ENCODE results near the gene FBXO31. TPM values are rescaled to one million over a fixed set of nuclear protein-coding genes. Genes with fewer than 3 reads are reported as not detected.

Gene FBXO31
- total RNA-seq, 6 donors from 2014 or later = 15.9 to 103 (median 31.4) TPM

DNA sequence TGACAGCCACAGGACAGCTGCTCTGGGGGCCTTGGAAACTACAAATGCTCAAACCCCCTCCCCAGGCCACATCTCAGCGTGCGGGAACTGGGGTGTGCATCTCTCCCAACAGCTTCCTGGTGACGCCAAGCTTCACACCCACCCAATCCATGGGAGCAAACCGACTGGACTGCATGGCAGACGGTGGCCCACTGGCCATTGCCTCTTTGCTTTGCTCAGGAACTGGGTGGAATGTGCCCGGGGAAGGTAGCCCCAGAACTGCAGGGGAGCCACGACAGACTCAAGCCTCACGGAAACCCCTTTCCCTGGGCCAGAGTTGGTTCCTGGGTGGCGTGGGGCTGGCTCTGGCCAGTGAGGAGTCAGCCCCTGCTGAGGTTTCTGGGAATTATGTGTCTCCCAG lies 61.2 kb downstream of the FBXO31 start:
- Histone ChIP-seq H3K9me3 (no peaks in the 10 kb centered on the region), H3K27ac (no peak overlapping the region), H3K4me1 (peaks cover 9 to 20% (median 17%) of the 10 kb centered on the region in 4 donors), H3K36me3 (no peaks in the 10 kb centered on the region), H3K27me3 (no peaks in the 10 kb centered on the region), H3K4me3 (no peak overlapping the region)
- DNase-seq = peak in 1 of 2 donors; percentile 33
- whole genome bisulfite sequencing, 2 donors = 97 to 100% methylated on average over 4 to 9 of the region's 9 CpGs
- ATAC-seq (ENCODE audit: low FRiP score in 2 of 2) = no peak
- TF ChIP-seq, protein P1, sequence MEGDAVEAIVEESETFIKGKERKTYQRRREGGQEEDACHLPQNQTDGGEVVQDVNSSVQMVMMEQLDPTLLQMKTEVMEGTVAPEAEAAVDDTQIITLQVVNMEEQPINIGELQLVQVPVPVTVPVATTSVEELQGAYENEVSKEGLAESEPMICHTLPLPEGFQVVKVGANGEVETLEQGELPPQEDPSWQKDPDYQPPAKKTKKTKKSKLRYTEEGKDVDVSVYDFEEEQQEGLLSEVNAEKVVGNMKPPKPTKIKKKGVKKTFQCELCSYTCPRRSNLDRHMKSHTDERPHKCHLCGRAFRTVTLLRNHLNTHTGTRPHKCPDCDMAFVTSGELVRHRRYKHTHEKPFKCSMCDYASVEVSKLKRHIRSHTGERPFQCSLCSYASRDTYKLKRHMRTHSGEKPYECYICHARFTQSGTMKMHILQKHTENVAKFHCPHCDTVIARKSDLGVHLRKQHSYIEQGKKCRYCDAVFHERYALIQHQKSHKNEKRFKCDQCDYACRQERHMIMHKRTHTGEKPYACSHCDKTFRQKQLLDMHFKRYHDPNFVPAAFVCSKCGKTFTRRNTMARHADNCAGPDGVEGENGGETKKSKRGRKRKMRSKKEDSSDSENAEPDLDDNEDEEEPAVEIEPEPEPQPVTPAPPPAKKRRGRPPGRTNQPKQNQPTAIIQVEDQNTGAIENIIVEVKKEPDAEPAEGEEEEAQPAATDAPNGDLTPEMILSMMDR (IDR thresholded peaks at IDR 0.05) = no peak
- TF ChIP-seq EP300 (IDR thresholded peaks at IDR 0.05) = no peak
- no peak for TF ChIP-seq POLR2A (IDR thresholded peaks at IDR 0.05)
- TF ChIP-seq POLR2AphosphoS5 (IDR thresholded peaks at IDR 0.05) = no peak

DNA sequence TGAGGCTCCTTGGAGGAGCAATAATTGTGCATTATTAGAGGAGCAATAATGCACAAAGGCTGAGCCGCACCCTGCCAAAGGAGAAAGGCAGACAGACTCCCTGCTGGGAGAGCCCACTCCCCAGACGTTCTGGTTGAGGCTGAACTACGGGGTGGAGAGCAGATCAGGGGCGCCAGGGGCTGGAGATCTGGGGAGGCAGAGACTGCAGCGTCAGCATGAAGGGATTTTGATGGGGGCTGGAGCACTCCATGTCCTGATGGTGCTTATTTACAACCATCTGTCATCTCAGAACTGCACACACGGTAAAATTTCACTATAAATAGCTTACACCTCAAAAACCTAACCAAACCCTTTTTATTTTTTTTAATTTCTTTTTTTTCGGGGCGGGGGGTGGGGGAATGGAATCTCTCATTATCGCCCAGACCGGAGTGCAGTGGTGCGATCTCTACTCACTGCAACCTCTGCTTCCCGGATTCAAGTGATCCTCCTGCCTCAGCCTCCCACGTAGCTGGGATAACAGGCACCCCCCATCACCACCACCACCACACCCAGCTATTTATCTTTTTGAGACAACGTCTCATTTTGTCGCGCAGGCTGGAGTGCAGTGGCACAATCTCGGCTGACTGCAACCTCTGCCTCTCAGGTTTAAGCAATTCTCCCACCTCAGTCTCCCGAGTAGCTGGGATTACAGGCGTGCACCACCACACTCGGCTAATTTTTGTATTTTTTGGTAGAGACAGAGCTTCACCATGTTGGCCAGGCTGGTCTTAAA lies 62.1 kb downstream of the FBXO31 start:
- H3K9me3 ChIP-seq = no peaks in the 10 kb centered on the region
- no peaks in the 10 kb centered on the region for H3K27me3 ChIP-seq
- TF ChIP-seq EP300 (IDR thresholded peaks at IDR 0.05) (no peak), POLR2AphosphoS5 (IDR thresholded peaks at IDR 0.05) (no peak), POLR2A (IDR thresholded peaks at IDR 0.05) (no peak)
- TF ChIP-seq, protein P1 (IDR thresholded peaks at IDR 0.05) = no peak
- no peaks in the 10 kb centered on the region for H3K36me3 ChIP-seq
- no peak overlapping the region for H3K4me3 ChIP-seq
- H3K27ac ChIP-seq = no peak overlapping the region
- ATAC-seq (ENCODE audit: low FRiP score in 2 of 2) (no peak), DNase-seq (no peak)
- 85 to 89% methylated on average over 20 of the region's 20 CpGs for WGBS, 2 donors
- H3K4me1 ChIP-seq = peaks cover 9 to 23% (median 18%) of the 10 kb centered on the region in 4 donors

DNA sequence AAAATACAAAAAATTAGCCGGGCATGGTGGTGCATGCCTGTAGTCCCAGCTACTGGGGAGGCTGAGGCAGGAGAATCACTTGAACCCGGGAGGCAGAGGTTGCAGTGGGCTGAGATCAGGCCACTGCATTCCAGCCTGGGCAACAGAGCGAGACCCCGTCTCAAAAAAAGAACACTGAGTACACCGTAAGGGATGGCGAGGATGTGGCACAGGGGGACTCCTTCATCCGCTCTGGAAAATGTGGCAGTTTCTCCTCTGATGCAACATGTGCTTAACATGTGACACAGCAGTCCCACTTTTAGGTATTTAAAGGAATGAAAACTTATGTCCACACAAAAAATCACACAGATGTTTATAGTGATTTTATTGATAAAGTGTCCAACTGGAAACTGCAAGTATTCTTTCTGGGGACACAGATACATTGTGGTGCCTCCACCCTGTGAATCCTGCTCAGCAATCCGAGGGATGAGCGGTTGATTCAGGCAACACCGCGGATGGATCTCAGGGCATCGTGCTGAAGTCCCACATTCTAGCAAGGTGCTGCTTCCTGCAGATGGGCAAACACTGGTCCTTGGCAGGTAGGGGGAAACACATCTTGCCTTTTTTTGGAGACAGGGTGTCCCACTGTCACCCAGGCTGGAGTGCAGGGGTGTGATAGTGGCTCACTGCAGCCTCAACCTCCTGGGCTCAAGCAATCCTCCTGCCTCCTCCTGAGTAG lies 62.9 kb downstream of the FBXO31 start:
- DNase-seq = no peak

DNA sequence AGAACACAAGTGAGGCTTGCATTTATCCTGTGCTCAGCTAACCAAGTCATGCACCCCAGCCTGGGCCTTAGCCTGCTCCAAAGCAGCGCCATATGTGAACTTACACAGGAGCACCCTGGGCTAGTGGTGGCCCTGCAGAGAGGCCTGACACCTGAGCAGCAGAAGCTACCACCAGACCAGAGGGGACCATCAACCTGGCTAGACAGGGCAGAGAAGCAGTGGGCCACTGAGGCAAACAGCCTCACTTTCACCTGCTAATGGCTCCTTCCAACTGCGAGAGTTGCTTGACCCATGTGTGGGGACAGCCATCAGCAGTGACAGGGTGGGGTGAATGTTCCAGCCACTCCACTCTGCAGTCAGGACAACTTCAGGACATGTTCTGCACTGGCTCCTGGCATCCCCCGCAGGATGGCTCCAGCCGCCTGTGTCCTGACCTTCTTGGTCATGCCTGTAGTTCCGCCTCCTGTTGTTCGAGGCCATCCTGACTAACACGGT lies 63.5 kb downstream of the FBXO31 start:
- no peak for DNase-seq
- TF ChIP-seq, protein P1 (IDR thresholded peaks at IDR 0.05) = no peak
- no peak for TF ChIP-seq EP300 (IDR thresholded peaks at IDR 0.05)
- no peak for TF ChIP-seq POLR2AphosphoS5 (IDR thresholded peaks at IDR 0.05)
- no peak for TF ChIP-seq POLR2A (IDR thresholded peaks at IDR 0.05)
- ATAC-seq (ENCODE audit: low FRiP score in 2 of 2) = no peak

More for the DNA sequence above, 62.9 kb downstream of the FBXO31 start:
- whole genome bisulfite sequencing, 2 donors = 89% methylated on average over 12 of the region's 12 CpGs
- no peak for TF ChIP-seq POLR2AphosphoS5 (IDR thresholded peaks at IDR 0.05)
- no peak for TF ChIP-seq POLR2A (IDR thresholded peaks at IDR 0.05)
- TF ChIP-seq EP300 (IDR thresholded peaks at IDR 0.05) = no peak
- TF ChIP-seq, protein P1 (IDR thresholded peaks at IDR 0.05) = no peak
- H3K27ac ChIP-seq = no peak overlapping the region
- peaks cover 9 to 28% (median 18%) of the 10 kb centered on the region in 4 donors for H3K4me1 ChIP-seq
- H3K4me3 ChIP-seq = no peak overlapping the region
- H3K27me3 ChIP-seq = no peaks in the 10 kb centered on the region
- no peaks in the 10 kb centered on the region for H3K36me3 ChIP-seq
- no peak for ATAC-seq (ENCODE audit: low FRiP score in 2 of 2)
- H3K9me3 ChIP-seq = no peaks in the 10 kb centered on the region

More for the DNA sequence above, 63.5 kb downstream of the FBXO31 start:
- Histone ChIP-seq H3K27me3 (no peaks in the 10 kb centered on the region), H3K4me3 (no peak overlapping the region), H3K27ac (no peak overlapping the region), H3K9me3 (no peaks in the 10 kb centered on the region), H3K36me3 (no peaks in the 10 kb centered on the region), H3K4me1 (peaks cover 9 to 26% (median 17%) of the 10 kb centered on the region in 4 donors)
- 75 to 100% methylated on average over 1 to 7 of the region's 7 CpGs for WGBS, 2 donors
